Heart left ventricle (tissue), 13 donors: Measurements from ENCODE around the gene SKI.

Source experiments
- CTCF ChIP-seq, 12 donors: fragments of 200-600 bp; sonication (generic) in 4 of 12; IDR thresholded peaks; one replicate each; pipeline versions ENCODE4 v1.5.0 to v1.8.0; 2018 to 2022; ENCODE audit warnings: antibody characterized with exemption in 12 of 12, mild to moderate bottlenecking in 5 of 12
- POLR2A ChIP-seq, 2 donors: fragments of 450-650 bp; IDR thresholded peaks; one replicate each; pipeline ENCODE4 v1.6.1; 2017; ENCODE audit warnings: antibody characterized with exemption in 2 of 2, mild to moderate bottlenecking in 2 of 2, moderate library complexity in 2 of 2
- donor health status: ischemic (EF 13 %, LVEDD 7.1; RV severe dilation, severe dysfunction).
- donor health status: DM: no; HTN: yes; CAD: no.
- donor health status: DM: no; HTN: no; CAD: no.
- donor health status: ischemic (EF 25% LVEDD 6.9; RV normal size, moderate dysfunction).
- donor health status: ischemic (EF 25% LVEDD 5.7; RV mildly dilated, moderate dysfunction).
- donor health status: ischemic (EF 35%, LVEDD 5.7; RV mildly dilated, moderate dysfunction).
- donor health status: nonischemic (EF 11% LVEDD 7.7; RV severe dilation, severe dysfunction).
- donor health status: DM: yes; HTN: yes; CAD: no.
- donor health status: PGD.
- donor health status: ischemic (EF 29% LVEDD 5.4; RV normal size, mild dysfunction).
- donor health status: nonischemic (EF 23%, LVEDD 6.1; RV moderate dilation, normal function).

- no peak for TF ChIP-seq CTCF (IDR thresholded peaks at IDR 0.05)
- no peak for TF ChIP-seq POLR2A (IDR thresholded peaks at IDR 0.05)
Observed at GRCh38 chr1:2239384-2239985, 11.4 kb downstream of the SKI start.
